HL-60/S4 treated with phorbol 12-myristate 13-acetate at 8.2 ng/mL for 4 days and 3 days (cell line): Measurements from ENCODE around the gene MTHFR.

Experiments used
- in situ Hi-C: fragments of 300-500 bp; cut with MboI; formaldehyde crosslinking; loops from 2 replicates; pipeline ENCODE4 v1.15.0; 2022; ENCODE audit warnings: low sequenced_read_pairs

The MTHFR gene

GRCh38 chr1:11784993-11785769, 20.6 kb downstream of the MTHFR start:
- in situ Hi-C loops = no loop called here

DNA sequence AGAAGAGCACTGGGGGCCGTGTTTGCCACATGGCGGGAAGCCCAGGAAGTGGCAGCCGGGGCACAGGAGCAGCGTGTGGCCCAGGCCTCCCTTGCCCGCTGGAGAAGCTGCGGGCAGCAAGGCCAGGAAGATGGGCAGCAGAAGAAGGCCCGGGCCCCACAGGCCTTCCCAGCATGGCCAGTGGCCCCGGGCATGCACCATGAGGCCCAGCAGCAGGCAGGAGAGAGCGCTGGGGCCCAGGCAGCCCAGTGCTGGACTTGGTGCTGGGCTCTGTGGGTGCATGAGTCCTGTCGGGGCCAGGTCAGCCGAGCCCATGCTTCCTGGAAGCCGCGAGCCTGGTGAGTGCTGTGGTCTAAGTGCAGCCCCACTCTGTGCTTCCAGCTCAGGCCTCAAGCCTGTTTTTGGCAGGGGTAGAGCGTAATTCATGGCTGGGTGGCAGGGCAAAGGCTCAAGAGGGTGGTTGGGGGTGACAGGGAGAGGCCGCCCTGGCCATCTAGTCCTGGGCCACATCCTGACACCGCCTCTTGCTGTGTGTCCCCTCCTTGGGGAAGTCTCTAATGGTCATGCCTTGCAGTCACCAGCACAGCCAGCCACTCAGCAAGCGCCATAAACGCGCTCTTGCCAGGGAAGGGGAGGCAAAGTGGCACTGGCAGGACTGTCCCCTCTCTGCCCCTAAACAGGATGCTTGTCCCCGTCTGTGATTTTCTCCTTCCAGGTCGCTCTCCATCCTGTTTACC, 21.3 kb downstream of the MTHFR start:
- in situ Hi-C loops = no loop called here

- in situ Hi-C loops = no loop called here
Observed at GRCh38 chr1:11783556-11783955, 22.2 kb downstream of the MTHFR start.

DNA sequence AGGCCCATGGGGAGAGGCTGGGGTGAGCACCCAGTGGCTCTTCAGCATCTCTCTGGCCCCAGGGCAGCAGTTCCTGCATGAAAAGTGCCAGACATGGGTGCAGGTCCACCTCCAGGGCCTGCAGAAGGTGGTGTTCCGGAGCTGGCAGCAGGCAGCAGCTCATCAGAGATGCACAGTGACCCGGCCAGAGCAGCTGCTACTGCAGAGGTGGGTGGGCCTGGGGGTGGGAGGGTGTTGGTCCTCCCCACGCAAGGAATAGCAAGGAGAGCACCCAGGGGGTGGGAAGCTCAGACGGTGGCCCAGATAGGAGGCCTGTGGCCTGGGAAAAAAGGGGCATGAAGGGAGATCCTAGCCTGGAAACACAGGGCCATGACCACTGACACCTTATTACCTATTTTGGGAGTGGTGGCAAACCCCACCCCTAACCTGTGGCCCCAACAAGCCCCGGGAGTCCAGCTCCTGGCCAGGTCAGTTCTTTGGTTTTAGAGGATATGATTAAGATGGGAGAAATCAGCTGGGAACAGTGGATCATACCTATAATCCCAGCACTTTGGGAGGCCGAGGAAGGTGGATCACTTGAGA, 23.5 kb downstream of the MTHFR start:
- in situ Hi-C loops = no loop called here

DNA sequence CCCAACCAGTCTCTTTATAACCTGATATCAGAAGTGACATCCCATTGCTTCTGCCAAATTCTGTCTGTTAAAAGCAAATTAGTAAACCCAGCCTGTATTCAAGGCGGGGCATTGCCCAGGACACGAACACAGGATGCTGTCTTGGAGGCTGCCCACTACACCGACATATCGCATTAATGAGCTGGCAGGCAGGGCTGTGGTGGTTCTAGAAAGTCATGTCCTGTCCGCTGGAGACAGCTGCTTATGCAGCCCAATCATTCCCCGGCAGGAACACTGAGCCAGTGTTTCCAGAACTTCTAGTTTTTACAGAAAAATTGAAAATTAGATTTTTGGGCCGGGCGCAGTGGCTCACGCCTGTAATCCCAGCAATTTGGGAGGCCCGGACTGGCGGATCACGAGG, 24.5 kb downstream of the MTHFR start:
- in situ Hi-C loops = no loop called here

- in situ Hi-C loops = no loop called here
Observed at GRCh38 chr1:11780380-11781147, 25.2 kb downstream of the MTHFR start.

DNA sequence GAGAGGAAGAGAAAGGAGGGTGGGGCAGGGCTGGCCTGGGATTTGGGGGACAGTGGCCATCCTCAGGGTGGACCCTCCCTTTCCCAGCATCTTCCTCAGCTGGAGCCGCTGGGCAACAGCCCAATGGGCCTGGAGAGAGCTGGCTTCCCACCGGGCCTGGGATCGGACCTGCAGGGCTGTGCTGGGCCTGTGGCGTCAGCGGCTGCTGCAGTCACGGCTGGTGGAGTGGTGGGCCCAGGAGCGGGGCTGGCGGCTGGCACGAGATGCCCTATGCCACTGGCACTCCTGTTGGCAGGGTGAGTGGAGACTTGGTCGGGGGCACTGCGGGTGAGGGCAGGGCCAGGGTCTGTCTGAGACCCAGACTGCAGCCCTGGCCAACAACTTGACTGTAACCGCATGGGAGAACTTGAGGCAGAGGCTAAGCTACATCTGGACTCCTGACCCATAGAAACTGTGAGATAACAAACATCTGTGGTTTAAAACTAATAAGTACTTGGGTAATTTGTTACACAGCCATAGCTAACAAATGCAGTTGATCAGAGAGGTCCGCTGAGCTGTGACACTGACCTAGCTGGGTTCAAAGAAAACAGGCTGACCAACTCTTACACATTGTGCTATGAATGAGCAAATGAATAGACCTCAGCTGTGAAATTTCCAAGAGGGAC, 25.9 kb downstream of the MTHFR start:
- in situ Hi-C loops = no loop called here

- in situ Hi-C loops = no loop called here
Observed at GRCh38 chr1:11778844-11779623, 26.7 kb downstream of the MTHFR start.

DNA sequence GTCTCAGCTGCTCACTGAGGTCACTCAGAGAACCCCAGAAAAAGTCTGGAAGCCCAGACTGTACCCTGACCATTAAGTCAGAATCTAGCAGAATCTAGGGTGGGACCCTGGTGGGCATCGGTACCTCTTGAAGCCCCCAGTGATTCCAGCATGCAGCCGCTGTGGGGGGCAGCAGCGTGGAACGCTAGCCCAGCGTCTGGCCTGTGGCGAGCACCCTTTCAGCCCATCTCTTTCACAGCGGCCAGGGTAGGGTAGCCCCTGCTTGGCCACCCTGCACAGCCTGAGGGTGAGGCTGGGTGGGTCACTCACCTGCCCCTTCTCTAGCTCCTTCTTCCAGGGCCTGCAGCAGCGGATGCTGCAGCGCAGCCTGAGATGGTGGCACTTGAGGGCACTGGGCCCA, 27.4 kb downstream of the MTHFR start:
- in situ Hi-C loops = no loop called here

DNA sequence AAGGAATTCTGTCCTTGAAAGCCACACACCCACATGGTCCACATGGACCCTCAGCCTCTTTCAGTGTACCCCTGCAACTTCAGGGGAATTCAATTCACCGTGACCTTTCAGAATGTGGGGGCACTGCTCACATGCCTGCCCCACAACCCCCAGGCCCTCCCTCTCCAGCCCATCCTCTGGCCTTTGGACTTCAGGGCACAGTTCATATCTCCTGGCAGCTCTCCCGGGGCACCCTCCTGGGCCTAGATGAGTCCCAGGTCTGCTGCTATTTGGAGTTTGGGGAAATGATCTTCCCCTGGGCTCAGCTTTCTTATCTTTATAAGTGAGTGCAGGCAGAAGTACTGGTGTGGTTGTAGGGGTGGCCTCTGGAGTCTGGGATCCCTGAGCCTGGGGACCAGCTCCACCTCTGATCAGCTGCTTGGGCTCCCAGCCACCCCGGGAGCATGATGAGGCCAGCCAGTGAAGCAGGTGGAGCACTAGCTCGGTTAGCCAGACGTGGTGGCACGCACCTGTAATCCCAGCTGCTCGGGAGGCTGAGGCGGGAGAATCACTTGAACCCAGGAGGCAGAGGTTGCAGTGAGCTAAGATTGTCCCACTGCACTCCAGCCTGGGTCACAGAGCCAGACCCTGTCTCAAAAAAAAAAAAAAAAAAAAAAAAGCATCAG, 28.0 kb downstream of the MTHFR start:
- in situ Hi-C loops = no loop called here

DNA sequence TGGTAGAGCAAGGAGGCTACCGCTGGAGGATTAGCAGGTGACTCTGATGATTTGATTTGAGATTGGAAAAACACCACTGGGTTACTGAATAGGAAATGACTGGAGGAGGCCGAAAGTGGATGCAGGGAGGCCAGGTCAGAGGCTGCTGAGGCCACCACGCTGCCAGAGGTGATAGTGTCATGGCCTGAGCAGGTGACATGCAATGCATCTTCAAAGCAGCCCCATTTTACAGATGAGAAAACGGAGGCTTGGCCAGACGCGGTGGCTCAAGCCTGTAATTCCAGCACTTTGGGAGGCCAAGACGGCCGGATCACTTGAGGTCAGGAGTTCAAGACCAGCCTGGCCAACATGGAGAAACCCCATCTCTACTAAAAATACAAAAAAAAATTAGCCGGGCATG, 31.0 kb downstream of the MTHFR start:
- in situ Hi-C loops = no loop called here

GRCh38 chr1:11772458-11772857, 33.3 kb downstream of the MTHFR start:
- in situ Hi-C loops = no loop called here

- in situ Hi-C loops = no loop called here
Observed at GRCh38 chr1:11771481-11772043, 34.2 kb downstream of the MTHFR start.

- in situ Hi-C loops = no loop called here
Observed at GRCh38 chr1:11770011-11770410, 35.8 kb downstream of the MTHFR start.

- in situ Hi-C loops = no loop called here
Observed at GRCh38 chr1:11769274-11769673, 36.5 kb downstream of the MTHFR start.

GRCh38 chr1:11768821-11769220, 36.9 kb downstream of the MTHFR start:
- in situ Hi-C loops = no loop called here

- in situ Hi-C loops = no loop called here
Observed at GRCh38 chr1:11767922-11768704, 37.7 kb downstream of the MTHFR start.

- in situ Hi-C loops = no loop called here
Observed at GRCh38 chr1:11766429-11766776, 39.4 kb downstream of the MTHFR start.
